Duodenal mucosa (tissue), 2 donors: Measurements from ENCODE around the gene MREG.

Experiments
- H3K27ac ChIP-seq: one replicate; pipeline ENCODE4 v1.7.0; 2013; ENCODE audit warnings: low read depth, low read length
- H3K27me3 ChIP-seq, 2 donors: one replicate each; pipeline ENCODE4 v1.7.0; 2013; ENCODE audit warnings: low read length in 2 of 2, control low read depth in 1 of 2; ENCODE audit not compliant: insufficient read depth in 2 of 2, control insufficient read depth in 1 of 2
- H3K36me3 ChIP-seq, 2 donors: one replicate each; pipeline ENCODE4 v1.7.0; 2013; ENCODE audit warnings: low read length in 2 of 2, control low read depth in 1 of 2; ENCODE audit not compliant: insufficient read depth in 2 of 2, control insufficient read depth in 1 of 2
- H3K4me1 ChIP-seq, 2 donors: one replicate each; pipeline ENCODE4 v1.7.0; 2013; ENCODE audit warnings: low read length in 2 of 2, control low read depth in 1 of 2; ENCODE audit not compliant: insufficient read depth in 2 of 2, control insufficient read depth in 1 of 2
- H3K4me3 ChIP-seq, 2 donors: one replicate each; pipeline ENCODE4 v1.7.0; 2013; ENCODE audit warnings: low read length in 2 of 2, low read depth in 1 of 2
- H3K9ac ChIP-seq, 2 donors: one replicate each; pipeline ENCODE4 v1.7.0; 2013; ENCODE audit warnings: low read length in 2 of 2, low read depth in 1 of 2
- H3K9me3 ChIP-seq, 2 donors: one replicate each; pipeline ENCODE4 v1.7.0; 2013; ENCODE audit warnings: low read length in 2 of 2, control low read depth in 1 of 2; ENCODE audit not compliant: control insufficient read depth in 1 of 2

The MREG gene

DNA sequence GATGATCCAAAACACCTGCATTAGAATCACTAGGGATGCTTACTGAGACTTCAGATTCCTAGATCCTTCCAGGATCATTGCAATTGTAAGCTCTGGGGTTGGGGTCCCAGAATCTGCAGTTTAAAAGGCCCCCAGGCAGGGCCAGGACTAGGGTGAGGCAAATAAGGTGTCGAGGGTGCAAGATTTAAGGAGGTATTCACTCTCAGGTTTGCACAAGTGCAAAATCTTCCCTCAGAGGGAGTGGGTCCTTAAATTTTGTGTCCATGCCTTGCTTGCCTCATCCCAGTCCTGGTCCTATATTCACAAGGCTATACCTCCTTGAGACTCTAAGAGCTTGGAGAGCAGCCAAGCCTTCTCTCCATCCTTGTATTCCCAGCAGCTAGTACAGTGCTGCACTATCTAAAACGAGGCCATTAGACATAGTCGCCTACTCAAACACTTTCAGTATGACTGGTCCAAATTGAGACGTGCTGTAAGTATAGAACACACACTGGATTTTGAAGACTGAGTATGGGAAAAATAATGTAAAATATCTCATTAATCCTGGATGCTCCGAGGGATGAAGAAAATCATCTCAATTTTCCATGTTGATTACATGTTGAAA is 31.6 kb upstream of the MREG start:
- no peak overlapping the region for H3K27ac ChIP-seq
- peaks cover 8 to 54% of the 10 kb centered on the region in 2 donors for H3K36me3 ChIP-seq
- H3K4me1 ChIP-seq, result no peaks in the 10 kb centered on the region
- H3K27me3 ChIP-seq, result no peaks in the 10 kb centered on the region
- H3K9me3 ChIP-seq, result no peaks in the 10 kb centered on the region
- H3K9ac ChIP-seq, result no peak overlapping the region
- H3K4me3 ChIP-seq, result no peak overlapping the region

- peaks cover 8 to 63% of the 10 kb centered on the region in 2 donors for H3K36me3 ChIP-seq
- H3K9ac ChIP-seq, result no peak overlapping the region
- H3K4me3 ChIP-seq, result no peak overlapping the region
- H3K9me3 ChIP-seq, result no peaks in the 10 kb centered on the region
- H3K27ac ChIP-seq, result no peak overlapping the region
- H3K27me3 ChIP-seq, result no peaks in the 10 kb centered on the region
- H3K4me1 ChIP-seq, result no peaks in the 10 kb centered on the region
Measured at GRCh38 chr2:216043949-216044348, 30.6 kb upstream of the MREG start.

GRCh38 chr2:216041438-216041837 is 28.1 kb upstream of the MREG start:
- Histone ChIP-seq H3K27ac (no peak overlapping the region), H3K4me1 (no peaks in the 10 kb centered on the region), H3K36me3 (peaks cover 13 to 52% of the 10 kb centered on the region in 2 donors), H3K9ac (no peak overlapping the region), H3K4me3 (no peak overlapping the region), H3K27me3 (no peaks in the 10 kb centered on the region), H3K9me3 (no peaks in the 10 kb centered on the region)

- Histone ChIP-seq H3K9me3 (no peaks in the 10 kb centered on the region), H3K9ac (no peak overlapping the region), H3K36me3 (peaks cover 13 to 55% of the 10 kb centered on the region in 2 donors), H3K4me3 (no peak overlapping the region), H3K27ac (no peak overlapping the region), H3K4me1 (no peaks in the 10 kb centered on the region), H3K27me3 (no peaks in the 10 kb centered on the region)
Measured at GRCh38 chr2:216039918-216040317, 26.6 kb upstream of the MREG start.

DNA sequence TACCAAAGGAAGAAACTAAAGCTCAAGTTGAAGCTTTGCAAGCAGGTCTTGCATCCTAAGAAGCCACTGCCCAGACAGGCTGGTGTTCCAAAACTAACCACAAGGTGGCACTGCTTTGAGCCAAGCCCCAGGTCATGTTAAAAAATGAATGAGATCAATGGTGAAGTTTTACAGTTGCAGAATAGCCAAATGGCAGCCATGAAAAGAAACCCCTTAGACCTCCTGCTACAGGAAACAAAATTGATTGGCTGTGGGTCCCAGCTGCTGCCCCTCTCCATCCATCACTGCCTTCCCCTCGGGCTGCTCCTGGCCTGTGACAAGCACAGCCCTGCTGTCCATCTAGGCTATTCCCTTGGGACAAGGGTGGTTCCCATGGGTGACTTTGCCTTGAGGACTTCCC is 20.7 kb upstream of the MREG start:
- H3K4me3 ChIP-seq, result no peak overlapping the region
- H3K36me3 ChIP-seq, result peaks cover 10 to 36% of the 10 kb centered on the region in 2 donors
- H3K9ac ChIP-seq, result no peak overlapping the region
- no peaks in the 10 kb centered on the region for H3K27me3 ChIP-seq
- H3K4me1 ChIP-seq, result no peaks in the 10 kb centered on the region
- no peak overlapping the region for H3K27ac ChIP-seq
- H3K9me3 ChIP-seq, result no peaks in the 10 kb centered on the region

- H3K36me3 ChIP-seq, result peaks cover 10 to 37% of the 10 kb centered on the region in 2 donors
- no peaks in the 10 kb centered on the region for H3K4me1 ChIP-seq
- H3K27me3 ChIP-seq, result no peaks in the 10 kb centered on the region
- no peak overlapping the region for H3K4me3 ChIP-seq
- no peak overlapping the region for H3K27ac ChIP-seq
- no peaks in the 10 kb centered on the region for H3K9me3 ChIP-seq
- H3K9ac ChIP-seq, result no peak overlapping the region
Measured at GRCh38 chr2:216033403-216033802, 20.1 kb upstream of the MREG start.

- Histone ChIP-seq H3K36me3 (peaks cover 6 to 32% of the 10 kb centered on the region in 2 donors), H3K27me3 (no peaks in the 10 kb centered on the region), H3K4me3 (no peak overlapping the region), H3K9me3 (no peaks in the 10 kb centered on the region), H3K27ac (no peak overlapping the region), H3K9ac (no peak overlapping the region), H3K4me1 (no peaks in the 10 kb centered on the region)
Measured at GRCh38 chr2:216031960-216032689, 18.8 kb upstream of the MREG start.

- H3K36me3 ChIP-seq, result peaks cover 5 to 21% of the 10 kb centered on the region in 2 donors
- no peak overlapping the region for H3K27ac ChIP-seq
- no peak overlapping the region for H3K4me3 ChIP-seq
- no peak overlapping the region for H3K9ac ChIP-seq
- no peaks in the 10 kb centered on the region for H3K4me1 ChIP-seq
- no peaks in the 10 kb centered on the region for H3K9me3 ChIP-seq
- no peaks in the 10 kb centered on the region for H3K27me3 ChIP-seq
Measured at GRCh38 chr2:216030216-216030615, 16.9 kb upstream of the MREG start.

DNA sequence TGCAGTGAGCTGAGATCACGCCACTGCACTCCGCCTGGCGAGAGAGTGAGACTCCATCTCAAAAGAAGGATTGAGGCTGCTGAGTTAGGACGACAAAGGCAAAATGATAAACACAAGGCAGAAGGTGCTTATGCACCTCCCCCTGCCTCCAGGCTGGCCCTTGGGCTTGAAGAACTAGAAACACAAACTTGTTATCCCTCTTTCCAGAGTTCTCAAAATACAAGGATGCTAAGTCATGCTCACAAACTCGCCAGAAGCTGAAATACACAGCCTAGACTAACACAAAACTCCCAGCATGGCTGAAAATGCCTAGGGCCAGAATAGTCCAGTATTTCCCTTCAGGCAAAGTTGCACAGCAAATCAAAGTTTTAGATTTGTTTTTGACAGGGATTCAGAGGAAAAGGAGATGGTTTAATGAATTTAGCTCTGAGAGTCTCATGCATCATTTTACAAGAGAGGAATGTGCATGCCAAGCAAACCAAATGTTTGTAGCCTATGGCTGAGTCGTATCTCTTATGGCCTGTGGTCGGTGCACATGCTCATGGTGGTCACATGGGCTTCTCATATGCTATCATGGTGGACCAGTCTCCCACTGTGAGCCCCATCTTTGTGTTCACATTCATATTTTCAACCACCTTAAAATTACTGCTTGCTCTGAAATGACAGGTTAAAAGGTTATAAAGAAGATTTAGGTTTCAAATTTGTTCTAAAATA is 16.2 kb upstream of the MREG start:
- Histone ChIP-seq H3K4me3 (no peak overlapping the region), H3K27ac (no peak overlapping the region), H3K27me3 (no peaks in the 10 kb centered on the region), H3K4me1 (no peaks in the 10 kb centered on the region), H3K9ac (no peak overlapping the region), H3K9me3 (no peaks in the 10 kb centered on the region), H3K36me3 (peaks cover 5 to 18% of the 10 kb centered on the region in 2 donors)

GRCh38 chr2:216024779-216025336 is 11.5 kb upstream of the MREG start:
- no peaks in the 10 kb centered on the region for H3K4me1 ChIP-seq
- no peaks in the 10 kb centered on the region for H3K27me3 ChIP-seq
- H3K27ac ChIP-seq, result no peak overlapping the region
- peaks cover 5 to 9% of the 10 kb centered on the region in 2 donors for H3K36me3 ChIP-seq
- H3K9ac ChIP-seq, result no peak overlapping the region
- H3K4me3 ChIP-seq, result no peak overlapping the region
- H3K9me3 ChIP-seq, result no peaks in the 10 kb centered on the region
